Stimulated activated CD4-positive, alpha-beta T cell treated with anti-CD3 and anti-CD28 coated beads, Interleukin-4, amount 100 ng/mL, for 1 hour (primary cell): ENCODE data around the gene ECD.

ENCODE experiments used
- DNase-seq: peaks from one replicate; pipeline ENCODE4 v3.0.0-alpha.2; 2020

The ECD gene

DNA sequence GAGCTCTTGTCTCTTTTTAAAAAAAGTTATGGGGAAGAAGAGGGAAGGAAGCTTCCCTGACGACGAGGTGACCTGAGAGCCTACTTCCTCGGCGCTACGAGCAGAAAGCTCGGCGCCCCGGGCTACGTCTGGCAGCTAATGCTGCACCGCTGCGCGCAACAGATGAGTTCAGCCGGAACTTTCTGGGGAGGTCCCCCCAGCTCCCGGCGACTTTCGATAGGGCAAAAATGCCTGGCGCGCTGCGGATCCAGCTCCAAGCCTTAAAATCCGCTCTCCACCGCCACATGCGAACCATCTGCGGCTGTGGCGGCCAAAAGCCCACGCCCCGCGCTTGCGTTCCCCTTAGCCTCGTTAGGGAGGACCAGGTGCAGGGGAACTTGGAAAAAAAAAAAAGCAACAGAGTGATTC lies 71.8 kb downstream of the ECD start:
- DNase-seq, result peak; percentile 72

DNA sequence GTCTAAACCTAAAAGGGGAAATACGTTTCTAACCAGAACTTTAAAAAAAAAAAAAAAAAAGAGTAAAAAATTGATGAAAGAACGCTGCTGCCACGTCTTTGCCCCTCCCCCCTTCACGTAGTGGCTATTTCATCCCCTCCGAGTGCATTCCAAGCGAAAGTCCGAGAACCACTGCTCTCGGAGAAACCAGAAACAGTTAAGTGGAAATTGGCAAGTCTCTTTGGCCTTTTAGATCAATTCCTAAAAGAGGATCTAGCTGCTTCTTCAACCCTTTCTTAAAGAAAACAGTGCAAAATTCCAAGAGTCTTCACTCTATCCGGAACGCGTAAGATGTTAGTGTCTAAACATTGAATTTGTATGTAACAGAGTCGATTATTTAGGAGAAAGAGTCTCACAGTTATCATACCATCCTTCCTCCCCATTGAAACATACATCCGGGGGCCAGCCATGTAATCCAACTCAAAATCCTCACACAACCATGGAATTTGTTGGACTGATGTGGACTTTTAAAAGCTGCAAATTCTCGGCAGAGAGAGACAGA lies 72.3 kb downstream of the ECD start:
- peak; percentile 9 for DNase-seq

DNA sequence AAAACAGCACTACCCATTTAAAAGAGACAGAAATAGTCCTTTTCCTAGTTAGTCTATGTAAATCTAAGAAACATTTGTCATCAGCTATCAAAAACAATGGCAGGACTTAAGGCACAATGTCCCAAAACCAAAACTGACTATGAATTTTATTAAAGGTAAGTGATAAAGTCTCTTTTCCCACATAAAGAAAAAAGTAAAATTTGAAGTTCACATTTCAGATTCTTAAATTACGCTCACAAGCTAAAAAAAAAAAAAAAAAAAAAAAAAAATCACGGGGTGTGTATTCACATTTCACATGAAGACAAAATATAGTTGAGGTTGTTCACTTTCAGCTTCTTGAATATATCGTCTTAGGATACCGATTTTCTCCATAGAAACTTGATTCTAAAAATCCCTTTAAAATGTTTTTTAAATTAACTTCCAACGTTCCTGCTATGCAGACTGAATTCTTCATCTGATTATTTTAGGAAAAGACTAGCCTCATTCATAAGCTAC lies 72.8 kb downstream of the ECD start:
- no peak for DNase-seq

DNA sequence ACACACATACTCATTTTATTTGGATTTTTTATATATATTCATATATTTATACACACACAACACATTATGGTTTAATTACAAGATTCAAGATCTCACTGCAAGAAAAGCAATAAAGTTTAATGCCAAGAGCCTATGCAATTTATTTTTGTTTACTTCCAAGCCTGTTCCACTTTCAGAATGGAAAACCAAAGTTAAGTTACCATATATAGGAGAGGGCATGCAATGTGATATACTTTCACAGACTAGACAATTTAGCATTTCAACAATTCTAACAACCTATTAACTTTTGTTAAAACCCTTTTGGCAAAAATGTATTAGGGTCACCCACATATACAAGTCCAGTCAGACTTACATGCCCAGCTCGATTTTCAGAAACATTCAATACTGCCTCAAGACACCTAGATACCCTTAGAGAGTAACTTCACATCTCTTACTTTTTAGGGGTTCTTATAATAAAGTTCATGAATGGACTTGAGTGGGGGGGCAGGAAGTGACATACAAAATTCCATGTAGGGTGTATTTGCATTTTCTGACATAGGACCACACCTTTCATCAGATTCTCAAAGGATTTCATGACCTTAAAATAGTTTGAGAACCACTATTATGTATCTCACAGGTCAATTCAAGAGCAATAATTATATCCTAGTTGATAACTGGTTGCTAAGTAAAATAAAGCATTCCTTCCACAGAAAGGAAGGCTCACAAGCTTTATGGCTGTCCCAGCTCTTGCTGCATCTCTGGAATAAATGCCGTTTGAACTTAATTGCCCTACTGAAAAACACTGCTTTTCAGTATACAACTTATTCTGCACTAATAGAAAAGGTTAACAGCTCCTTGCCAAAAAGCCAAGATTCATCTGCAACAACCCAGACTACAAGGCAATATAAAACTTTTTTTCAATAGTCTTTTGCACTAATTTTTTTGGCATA lies 73.6 kb downstream of the ECD start:
- no peak for DNase-seq

DNA sequence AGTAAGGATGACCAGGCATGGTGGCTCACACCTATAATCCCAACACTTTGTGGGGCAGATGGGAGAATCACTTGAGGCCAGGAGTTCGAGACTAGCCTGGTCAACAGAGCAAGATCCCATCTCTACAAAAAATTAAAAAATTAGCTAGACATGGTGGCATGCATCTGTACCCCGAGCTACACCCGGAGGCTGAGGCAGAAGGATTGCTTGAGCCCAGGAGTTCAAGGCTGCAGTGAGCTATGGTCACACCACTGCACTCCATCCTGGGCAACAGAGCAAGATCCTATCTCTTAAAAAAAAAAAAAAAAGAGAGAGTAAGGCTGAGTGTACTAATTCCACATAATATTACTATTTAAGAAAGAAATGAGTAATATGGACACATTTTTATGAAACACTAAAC lies 75.0 kb downstream of the ECD start:
- DNase-seq, result no peak

DNA sequence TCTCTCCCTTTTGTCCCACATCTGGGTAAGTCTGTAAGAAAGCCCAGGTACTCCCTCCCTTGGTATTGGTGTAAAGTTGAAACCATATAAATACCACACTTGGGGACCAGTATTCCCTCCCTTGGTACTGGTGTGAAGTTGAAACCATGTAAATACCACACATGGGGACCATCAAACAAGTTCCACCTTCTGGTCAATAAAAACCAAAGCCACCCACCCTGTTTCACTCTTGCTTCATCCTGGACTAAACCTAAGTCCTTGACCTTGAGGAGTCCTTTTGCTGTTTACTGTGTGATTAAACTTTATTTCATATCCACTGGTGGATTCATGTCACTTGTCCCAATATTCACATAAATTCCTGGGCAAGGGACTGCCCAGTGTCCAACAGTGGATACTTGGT lies 79.5 kb downstream of the ECD start:
- no peak for DNase-seq

DNA sequence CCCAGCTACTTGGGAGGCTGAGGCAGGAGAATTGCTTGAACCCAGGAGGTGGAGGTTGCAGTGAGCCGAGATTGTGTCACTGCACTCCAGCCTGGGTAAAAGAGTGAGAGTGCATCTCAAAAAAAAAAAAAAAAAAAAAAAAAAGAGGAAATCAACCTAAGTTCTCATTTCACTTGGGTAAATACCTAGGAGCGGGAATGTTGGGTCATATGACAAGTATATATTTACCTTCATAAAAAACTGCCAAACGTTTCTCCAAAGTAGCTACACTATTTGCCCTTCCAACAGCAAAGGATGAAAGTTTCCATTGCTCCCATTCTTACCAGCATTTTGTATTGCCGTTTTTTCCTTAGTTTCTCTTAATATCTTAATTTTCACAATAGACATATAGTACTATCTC lies 81.0 kb downstream of the ECD start:
- no peak for DNase-seq

DNA sequence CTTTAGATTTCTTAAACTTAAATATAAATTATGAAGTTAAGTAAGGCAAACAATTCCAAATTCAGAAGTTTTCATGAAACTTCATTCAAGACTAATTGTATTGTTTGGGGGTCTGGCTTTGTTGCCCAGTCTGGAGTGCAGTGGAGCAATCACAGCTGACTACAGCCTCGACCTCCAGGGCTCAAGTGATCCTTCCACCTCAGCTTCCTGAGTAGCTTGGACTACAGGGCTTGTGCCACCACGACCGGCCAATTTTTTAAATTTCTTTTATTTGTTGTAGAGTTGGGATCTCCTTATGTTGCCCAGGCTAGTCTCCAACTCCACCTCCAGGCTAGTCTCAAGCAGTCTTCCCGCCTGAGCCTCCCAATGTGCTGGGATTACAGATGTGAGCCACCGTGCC lies 83.6 kb downstream of the ECD start:
- no peak for DNase-seq
